Middle frontal gyrus (tissue), 1 donor: ENCODE measurements around the gene OPTN.
"Not testable (repeated sequence)": the region's sequence is repeated elsewhere in the genome, so short reads cannot be mapped to it uniquely, and the experiment has no call there.

ENCODE experiments used
- DNase-seq: peaks from one replicate; pipeline ENCODE4 v3.0.0-alpha.2; 2015; ENCODE audit warnings: low spot score; ENCODE audit errors: extremely low spot score

OPTN gene

DNA sequence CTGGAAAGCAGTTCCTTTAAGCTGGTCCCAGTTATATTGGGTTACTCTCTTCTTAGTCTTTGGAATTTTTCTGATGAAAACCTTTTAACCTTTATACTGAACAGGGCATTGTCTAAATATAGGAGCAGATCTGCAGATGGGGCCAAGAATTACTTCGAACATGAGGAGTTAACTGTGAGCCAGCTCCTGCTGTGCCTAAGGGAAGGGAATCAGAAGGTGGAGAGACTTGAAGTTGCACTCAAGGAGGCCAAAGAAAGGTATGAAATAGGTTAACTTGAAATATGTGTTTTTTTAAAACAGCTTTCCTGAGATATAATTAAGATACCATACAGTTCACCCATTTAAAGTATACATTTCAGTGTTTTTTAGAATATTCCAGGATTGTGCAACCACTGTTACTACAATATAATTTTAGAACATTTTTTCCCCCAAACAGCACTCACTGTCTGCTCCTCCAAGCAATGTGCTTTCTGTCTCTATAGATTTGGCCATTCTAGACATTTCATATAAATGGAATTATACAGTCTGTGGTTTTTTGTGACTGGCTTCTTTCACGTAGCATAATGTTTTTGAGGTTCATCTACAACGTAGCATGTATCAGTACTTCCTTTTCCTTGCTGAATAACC is 18.9 kb downstream of the OPTN start:
- DNase-seq: no peak

DNA sequence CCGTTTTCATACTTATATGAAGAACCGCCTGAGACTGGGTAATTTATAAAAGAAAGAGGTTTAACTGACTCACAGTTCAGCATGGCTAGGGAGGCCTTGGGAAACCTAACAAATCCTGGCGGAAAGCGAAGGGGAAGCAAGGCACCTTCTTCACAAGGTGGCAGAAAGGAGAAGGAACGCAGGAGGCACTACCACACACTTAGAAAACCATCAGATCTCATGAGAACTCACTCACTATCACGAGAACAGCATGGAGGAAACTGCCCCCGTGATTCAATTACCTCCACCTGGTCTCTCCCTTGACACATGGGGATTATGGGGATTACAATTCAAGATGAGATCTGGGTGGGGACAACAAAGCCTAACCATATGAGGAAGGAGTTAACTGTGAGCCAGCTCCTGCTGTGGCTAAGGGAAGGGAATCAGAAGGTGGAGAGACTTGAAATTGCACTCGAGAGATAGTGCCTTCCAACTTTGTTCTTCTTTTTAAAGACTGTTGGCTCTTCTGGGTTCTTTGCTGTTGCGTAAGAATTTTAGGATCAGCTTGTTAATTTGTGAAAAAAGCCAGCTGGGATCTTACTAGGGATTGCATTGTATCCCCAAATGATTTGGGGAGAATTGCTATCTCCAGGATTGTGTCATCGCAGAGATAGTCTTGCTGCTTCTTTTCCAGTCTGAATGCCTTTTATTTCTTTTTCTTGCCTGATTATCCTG is 21.0 kb downstream of the OPTN start:
- no peak for DNase-seq

DNA sequence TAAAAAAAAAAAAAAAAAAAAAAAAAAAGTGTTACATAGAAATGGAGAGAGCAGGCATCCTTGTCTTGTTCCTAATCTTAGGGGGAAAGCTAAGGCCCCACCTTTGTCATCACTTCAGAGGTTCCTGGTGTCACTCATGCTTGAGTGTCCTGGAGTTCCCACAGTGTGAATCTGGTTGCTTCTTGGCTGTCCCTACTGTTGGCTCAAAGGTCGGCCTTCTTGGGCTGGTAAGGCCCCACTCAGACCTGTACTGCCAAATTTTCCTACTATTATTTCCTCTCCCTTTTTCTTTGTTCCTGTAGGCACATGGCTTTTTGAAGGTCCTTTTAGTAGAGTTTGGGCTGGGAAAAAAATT is 21.5 kb downstream of the OPTN start:
- DNase-seq: no peak

DNA sequence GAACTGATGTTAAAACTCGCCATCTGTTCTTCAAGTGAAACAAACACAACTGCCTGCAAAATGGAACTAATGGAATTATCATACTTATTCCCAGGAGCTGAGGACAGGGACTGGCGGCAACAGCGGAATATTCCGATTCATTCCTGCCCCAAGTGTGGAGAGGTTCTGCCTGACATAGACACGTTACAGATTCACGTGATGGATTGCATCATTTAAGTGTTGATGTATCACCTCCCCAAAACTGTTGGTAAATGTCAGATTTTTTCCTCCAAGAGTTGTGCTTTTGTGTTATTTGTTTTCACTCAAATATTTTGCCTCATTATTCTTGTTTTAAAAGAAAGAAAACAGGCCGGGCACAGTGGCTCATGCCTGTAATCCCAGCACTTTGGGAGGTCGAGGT is 36.7 kb downstream of the OPTN start:
- no peak for DNase-seq

DNA sequence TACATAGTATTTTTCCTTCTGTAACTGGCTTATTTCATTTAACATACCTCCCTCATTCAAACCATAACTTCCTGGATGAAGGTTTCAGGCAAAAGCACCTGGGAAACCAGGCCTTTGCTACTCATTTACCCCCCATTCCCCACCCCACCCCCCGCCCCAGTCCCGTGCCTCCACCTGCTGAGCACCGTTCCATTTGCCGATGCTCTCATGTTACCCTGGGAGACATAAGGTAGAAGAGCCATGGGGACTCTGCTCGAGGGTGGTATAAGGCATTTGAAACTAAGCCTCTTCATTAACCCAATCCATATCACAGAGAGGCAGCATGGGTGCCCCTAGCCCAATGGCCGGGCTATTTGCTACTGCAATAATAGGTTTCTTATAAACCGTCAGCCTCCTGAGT is 39.2 kb downstream of the OPTN start:
- no peak for DNase-seq

DNA sequence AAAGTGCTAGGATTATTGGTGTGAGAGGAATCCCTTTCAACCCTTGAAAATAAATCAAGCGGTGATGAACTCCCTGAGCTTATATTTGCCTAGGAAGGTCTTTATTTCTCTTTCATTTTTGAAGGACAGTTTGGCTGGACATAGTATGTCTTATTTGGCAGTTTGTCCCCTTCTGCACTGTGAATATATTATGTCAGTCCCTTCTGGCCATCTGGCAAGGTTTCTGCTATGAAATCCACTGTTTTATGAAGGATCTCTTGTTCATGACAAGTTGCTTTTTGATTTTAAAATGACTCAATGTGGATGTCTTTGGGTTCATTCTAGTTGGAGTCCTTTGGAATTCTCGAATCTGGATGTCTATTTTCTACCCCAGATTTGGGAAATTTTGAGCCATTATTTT is 39.7 kb downstream of the OPTN start:
- DNase-seq: no peak

DNA sequence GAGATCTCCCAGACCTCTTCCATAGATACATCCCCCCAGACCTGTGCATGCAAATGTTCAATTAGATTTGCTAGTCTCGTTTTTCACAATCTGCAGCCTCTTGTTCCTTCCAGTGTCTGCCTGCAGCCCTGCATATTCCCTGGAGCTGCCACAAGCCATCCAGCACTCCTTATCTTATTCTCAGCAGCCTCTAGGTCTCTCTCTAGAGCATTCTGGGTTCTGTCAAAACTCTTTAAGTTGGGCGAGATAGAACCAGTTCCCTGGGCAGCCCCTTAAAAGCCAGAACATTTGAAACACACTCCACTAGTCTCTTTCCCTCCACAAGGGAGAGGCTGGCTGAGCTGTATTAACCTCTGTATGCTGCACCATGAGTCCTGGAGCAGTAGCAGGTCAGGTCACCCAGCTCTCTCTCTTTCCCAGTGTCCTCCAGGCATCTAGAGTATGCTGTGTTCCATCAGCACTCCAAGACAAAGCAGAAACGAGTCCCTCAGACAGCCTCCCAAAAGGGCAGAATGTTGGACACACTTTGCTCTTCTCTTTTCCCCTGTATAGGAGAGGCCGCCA is 40.7 kb downstream of the OPTN start:
- DNase-seq: no peak

DNA sequence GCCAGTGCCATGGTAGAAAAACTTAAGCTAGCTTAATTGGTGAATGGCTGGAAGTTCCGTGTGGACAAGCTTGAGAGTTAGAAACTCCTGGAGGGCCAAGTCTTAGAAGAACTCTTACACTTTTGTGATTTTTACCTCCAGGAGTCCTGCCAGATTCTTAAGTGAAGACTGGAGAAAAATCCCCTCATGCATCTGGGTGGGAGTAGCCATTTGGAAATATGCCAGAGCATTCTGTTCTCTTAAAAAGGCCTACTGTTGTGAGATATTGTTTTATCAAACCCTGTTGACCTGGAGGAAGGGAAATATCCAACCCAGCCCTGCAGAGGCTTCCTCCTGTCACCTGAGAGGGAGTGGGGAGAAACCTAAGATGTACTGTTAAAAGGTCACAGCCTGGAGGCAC is 43.8 kb downstream of the OPTN start:
- DNase-seq: no peak

DNA sequence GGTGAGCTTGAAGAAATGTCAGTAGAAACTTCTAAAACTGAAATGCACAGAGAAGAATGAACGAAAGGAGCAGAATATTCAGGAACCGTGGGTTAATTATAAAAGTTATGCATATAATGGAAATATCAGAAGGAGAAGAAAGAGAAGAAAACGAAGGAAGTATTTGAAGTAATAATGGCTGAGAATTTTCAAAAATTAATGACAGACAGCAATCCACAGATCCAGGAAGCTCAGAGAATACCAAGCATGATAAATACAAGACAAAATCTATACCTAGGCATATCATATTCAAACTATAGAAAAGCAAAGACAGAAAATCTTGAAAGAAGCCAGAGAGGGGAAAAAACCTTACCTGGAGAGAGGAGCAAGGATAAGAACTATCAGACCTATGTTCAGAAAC is 44.9 kb downstream of the OPTN start:
- no peak for DNase-seq

DNA sequence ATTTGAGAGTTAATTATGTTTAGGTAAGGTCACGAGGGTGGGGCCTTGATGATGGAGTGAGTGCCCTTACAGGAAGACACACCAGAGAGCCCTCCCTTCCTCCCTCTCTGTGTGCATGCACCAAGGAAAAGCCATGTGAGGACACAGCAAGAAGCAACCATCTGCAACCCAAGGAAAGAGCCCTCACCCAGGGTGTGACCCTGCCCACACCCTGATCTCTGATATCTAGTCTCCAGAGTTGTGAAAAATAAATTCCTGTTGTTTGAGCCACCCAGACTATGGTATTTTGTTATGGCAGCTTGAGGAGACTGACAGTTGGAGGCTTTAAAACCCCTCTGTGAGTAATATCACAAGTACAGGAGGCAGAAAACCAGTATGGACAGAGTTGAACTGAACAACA is 46.4 kb downstream of the OPTN start:
- DNase-seq: no peak

DNA sequence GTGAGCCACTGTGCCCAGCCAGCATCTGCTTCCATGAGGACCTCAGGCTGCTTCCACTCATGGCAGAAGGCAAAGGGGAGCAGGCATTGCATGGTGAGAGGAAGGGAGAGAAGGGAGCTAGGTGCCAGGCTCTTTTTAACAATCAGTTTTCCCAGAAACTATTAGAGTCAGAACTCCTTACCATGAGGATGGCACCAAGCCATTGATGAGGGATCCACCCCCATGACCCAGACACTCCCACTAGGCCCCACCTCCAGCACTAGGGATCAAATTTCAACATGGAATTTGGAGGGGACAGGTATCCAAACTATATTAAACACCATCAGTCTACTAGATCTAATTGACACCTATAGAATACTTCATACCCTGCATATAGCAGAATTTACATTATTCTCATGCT is 47.2 kb downstream of the OPTN start:
- no peak for DNase-seq

DNA sequence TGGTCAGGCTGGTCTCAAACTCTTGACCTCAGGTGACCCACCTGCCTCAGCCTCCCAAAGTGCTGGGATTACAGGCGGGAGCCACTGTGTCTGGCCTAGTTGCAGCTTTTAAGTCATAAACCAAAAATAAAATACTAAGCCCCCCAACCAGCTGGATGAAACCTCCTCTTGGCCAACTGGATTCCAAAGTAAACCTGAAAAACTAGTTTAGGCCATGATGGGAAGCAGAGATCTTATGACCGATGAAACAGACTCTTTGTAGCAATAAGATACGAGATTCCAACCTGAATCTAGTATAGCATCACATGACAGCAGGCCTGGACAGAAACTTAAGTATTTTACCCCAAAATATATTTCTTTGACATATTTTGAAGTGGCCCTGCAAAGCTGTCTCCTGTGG is 52.3 kb downstream of the OPTN start:
- no peak for DNase-seq

DNA sequence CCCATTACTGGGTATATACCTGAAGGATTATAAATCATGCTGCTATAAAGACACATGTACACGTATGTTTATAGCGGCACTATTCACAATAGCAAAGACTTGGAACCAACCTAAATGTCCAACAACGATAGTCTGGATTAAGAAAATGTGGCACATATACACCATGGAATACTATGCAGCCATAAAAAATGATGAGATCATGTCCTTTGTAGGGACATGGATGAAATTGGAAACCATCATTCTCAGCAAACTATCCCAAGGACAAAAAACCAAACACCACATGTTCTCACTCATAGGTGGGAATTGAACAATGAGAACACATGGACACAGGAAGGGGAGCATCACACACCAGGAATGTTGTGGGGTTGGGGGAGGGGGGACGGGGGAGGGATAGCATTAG is 55.9 kb downstream of the OPTN start:
- not testable (repeated sequence) for DNase-seq

DNA sequence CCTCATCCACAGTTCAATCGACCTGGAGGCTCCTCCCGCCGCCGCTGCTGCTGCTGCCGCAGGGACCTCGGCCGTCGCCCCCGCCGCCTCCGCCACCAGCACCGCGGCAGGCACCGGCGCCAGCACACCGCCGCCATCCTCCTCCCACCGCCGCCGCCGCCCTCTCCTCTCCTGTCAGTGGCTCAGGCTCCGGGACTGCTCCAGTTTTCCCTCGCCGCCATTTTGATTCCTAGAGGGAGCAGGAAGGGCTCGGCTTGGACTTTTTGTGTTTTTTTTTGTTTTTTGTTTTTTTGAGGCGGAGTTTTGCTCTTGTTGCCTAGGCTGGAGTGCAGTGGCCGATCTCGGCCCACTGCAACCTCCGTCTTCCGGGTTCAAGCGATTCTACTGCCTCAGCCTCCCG is 58.4 kb downstream of the OPTN start:
- no peak for DNase-seq

DNA sequence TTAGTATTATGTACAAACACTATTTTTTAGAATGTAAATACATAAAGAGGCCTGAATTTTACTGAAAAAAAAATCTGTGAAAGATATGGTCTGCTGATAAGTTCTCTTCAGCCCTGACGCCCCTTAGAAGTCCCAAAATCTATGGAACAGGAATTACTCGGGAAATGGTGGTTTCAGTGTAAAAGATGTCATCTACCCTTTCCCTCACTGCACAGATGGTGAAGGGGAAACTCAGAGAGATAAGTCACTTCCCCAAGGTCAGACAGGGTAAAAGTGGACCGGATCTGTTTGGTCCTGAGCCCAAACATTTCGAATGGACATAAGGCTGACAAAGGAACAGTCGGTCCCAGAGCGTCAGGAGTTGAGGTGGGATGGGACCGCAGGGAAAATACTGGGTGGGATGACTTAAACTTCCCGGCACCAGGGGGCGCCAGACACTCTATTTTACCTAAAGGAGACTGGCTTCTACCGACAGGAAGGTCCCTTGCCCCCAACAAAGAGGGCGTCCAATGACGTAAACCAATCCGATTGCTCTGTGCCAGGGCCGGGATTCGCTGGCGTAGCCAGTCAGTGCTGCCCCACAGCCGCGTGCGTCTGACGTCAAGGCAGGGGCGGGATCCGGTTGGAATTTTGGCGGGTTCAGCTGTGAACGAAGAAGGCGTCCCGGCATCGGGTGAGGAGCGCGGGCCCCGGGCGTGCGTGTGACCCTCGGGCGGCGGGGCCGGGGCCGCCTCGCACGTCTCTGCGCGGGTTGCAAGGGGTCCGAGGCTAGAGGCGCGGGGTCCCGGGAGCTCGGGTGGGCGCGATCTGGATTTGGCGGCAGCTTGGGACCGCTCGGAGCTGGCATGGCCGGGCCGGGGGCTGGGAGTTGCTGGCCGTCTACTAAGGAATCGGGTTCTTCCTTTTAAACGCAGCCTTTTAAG is 61.2 kb downstream of the OPTN start, which contains the start of gene MCM10:
Gene MCM10, plus strand, starts transcription at position 625 of the 923 bp plus-strand sequence. CDS start 2,645 bp downstream, outside the sequence.
- DNase-seq: peak; percentile 99

DNA sequence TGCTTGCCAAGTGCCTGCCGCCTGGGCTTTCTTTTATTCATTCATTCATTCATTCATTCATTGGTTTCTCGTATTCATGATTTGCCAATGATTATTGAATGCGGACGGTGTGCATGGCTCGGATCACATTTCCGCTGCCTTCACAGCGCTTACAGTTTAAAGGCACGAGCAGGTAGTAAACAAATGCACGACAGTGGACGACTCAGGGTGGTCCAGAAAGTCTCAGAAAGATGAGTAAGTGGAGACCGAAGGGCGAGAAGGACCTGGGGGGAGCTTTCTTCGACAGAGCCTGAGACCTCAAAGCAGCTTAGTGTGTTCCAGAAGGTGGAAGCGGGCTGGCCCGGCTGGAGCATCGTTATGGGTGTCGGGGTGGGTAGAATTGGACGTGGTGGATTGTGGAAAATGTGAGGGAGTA is 61.9 kb downstream of the OPTN start:
- DNase-seq: no peak

DNA sequence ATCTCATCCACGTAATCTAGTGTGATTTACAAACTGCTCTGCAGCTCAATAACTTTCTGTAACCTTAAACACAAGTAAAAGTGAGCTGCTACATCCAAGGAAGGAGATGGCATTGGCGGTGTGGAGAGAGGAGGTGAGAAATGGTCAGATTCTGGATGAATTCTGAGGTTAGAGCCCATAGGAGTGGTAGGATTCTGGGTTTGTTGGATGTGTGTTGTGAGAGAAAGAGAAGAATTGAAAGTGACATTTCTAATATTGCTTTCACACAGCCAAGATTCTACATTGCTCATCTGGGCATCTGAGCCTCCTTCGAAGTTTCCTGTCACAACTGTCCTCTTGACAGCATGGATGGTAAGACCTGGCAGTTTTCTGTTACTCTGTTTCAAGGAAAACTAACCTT is 63.9 kb downstream of the OPTN start:
- DNase-seq: no peak

DNA sequence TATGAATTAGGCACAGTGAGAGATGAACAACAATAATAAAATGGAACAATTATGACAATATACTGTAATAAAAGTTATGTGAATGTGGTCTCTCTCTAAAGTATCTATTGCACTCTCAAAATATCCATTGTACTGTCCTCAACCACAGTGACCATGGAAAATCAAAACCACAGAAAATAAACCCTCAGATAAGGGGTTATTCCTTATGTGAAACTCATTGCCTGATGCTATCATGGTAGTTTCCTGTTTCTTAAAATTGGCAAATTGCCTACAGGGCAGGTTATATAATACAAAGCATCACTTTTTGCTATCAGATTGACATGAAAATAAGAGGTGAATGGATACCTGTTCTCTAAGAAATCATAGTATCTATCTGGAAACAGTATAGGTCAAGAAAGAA is 65.2 kb downstream of the OPTN start:
- no peak for DNase-seq

DNA sequence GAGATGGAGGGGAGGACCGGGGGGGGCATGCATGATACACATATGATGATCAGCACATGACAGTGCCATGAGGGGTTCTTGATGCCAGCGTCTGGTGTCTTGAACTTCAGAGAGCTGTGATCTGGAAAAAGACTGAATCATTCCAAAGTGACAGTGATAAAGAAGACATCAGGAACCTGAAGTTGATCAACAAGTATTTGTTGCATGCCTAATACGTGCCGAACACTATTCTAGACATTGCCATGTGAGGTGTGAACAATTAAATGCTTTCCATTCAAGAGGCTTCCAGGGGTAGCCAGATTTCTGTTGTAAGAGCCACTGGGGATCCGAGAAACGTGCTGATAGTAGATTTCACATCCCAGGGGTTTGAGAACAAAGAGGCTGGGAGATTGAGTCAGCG is 67.6 kb downstream of the OPTN start:
- DNase-seq: no peak

DNA sequence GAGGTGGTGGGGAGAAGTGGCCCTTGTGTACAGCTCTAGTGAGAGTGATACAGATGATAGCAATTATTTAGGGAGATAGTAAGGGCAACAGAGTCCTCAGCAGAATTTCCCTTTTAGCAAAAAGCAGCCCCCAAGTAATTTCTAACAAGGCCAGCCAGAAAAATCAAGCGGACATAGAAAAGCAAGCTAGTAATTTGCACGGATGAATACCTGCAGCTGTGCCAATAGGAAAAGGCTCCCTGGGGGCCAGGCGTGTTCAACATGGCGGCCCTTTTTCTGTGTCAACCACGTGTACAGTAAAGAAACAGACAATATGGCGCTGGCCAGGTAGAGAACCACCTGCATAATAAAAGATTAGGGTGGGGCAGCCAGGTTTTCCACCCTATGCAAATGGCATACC is 68.8 kb downstream of the OPTN start:
- no peak for DNase-seq

DNA sequence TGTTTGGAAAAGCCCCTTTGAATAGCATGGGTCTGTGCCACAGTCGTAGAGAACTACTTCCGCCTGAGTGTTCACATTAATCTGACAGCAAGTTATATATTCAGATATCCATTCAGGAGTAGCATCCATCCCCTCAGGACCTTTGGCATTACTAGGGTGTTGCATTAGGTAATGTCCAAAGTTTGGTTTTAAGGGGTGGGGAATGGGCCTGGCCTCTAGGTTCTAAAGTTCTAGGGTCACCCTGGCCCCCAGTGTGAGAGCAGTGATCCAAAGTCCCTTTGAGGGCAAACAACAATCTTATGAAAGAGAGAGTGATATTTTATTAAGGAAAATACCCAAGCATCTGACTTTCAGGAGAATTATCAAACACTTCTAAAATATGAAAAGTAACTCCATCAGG is 73.7 kb downstream of the OPTN start:
- DNase-seq: no peak

DNA sequence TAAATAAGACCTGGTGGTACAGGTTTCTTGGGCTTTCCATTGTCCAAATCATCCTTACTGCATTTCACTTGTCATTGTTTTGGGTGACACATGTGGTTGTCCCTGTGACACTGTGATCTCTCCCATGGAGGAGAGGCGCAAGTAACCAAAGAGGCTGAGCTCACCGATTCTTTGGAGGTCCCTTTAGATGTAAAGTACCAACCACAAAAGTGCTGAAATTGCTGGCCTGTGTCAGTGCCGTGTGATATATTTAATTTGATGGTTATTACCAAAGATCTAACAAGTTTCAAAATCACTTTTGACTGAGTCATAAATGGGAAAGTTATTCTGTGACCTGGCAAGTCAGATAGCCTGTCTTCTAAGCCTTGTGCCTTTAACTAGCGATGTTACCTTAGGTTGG is 80.8 kb downstream of the OPTN start:
- DNase-seq: no peak
